Subcutaneous abdominal adipose tissue (tissue), 5 donors: ENCODE results near the gene ZBED1.
"Not testable (repeated sequence)": the region's sequence is repeated elsewhere in the genome, so short reads cannot be mapped to it uniquely, and the experiment has no call there.

Source experiments
- H3K27ac ChIP-seq: one replicate; pipeline ENCODE4 v1.7.0; 2013; ENCODE audit warnings: low read depth, mild to moderate bottlenecking, inconsistent platforms, low read length, moderate library complexity
- H3K27me3 ChIP-seq, 5 donors: one replicate each; pipeline ENCODE4 v1.7.0; 2013; ENCODE audit warnings: low read length in 5 of 5, inconsistent platforms in 1 of 5; ENCODE audit not compliant: control insufficient read depth in 5 of 5, insufficient read depth in 4 of 5
- H3K36me3 ChIP-seq, 5 donors: one replicate each; pipeline ENCODE4 v1.7.0; 2013; ENCODE audit warnings: low read length in 5 of 5; ENCODE audit not compliant: control insufficient read depth in 5 of 5, insufficient read depth in 5 of 5
- H3K4me1 ChIP-seq, 5 donors: one replicate each; pipeline ENCODE4 v1.7.0; 2013; ENCODE audit warnings: low read length in 5 of 5, mild to moderate bottlenecking in 3 of 5, moderate library complexity in 1 of 5; ENCODE audit not compliant: control insufficient read depth in 5 of 5, insufficient read depth in 5 of 5
- H3K4me3 ChIP-seq, 5 donors: one replicate each; pipeline ENCODE4 v1.7.0; 2013; ENCODE audit warnings: low read length in 5 of 5, low read depth in 1 of 5
- H3K9ac ChIP-seq, 5 donors: one replicate each; pipeline ENCODE4 v1.7.0; 2013; ENCODE audit warnings: low read length in 5 of 5, mild to moderate bottlenecking in 4 of 5, moderate library complexity in 3 of 5
- H3K9me3 ChIP-seq, 5 donors: one replicate each; pipeline ENCODE4 v1.7.0; 2013; ENCODE audit warnings: low read length in 5 of 5; ENCODE audit not compliant: control insufficient read depth in 5 of 5
- donor health status: healthy.
- donor health status: healthy.
- donor health status: healthy.
- donor health status: healthy.
- donor health status: healthy.

Gene ZBED1

DNA sequence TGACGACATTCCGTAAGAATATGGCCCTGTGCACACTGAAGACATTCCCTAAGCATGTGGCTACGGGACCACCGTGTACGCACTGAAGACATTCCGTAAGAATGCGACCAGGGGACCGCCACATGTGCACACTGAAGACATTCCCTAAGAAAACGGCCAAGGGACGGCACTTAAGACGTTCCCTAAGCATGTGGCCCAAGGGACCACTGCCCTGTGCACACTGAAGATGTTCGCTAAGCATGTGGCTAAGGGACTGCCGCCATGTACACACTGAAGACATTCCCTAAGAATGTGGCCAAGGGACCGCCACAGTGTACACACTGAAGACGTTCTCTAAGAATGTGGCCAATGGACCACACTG lies 21.4 kb downstream of the ZBED1 start:
- Histone ChIP-seq H3K4me1 (peaks cover 2 to 12% (median 7%) of the 10 kb centered on the region in 5 donors), H3K4me3 (no peak overlapping the region), H3K9ac (no peak overlapping the region), H3K27ac (no peak overlapping the region), H3K27me3 (no peaks in the 10 kb centered on the region), H3K36me3 (peaks cover 0 to 10% (median 0%) of the 10 kb centered on the region in 5 donors), H3K9me3 (no peaks in the 10 kb centered on the region)

DNA sequence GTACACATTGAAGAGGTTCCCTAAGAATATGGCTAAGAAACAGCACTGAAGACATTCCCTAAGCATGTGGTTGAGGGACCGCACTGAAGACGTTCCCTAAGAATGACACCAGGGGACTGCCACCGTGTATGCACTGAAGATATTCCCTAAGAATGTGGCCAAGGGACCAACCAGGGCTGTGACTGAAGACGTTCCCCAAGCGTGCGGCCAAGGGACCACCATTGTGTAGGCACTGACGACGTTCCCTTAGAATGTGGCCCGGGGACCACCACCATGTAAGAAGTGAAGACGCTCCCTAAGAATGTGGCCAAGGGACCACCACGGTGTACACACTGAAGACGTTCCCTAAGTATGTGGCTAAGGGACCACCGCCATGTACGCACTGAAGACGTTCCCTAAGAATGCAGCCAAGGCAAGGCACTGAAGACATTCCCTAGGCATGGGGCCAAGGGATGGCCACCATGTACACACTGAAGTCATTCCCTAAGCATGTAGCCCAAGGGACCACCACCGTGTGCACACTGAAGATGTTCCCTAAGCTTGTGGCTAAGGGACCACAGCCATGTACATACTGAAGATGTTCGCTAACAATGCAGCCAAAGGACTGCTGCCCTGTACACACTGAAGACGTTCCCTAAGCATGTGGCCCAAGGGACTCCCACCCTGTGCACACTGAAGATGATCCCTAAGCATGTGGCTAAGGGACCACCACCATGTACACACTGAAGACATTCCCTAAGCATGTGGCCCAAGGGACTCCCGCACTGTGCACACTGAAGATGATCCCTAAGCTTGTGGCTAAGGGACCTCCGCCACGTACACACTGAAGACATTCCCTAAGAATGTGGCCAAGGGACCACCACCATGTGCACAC lies 22.0 kb downstream of the ZBED1 start:
- Histone ChIP-seq H3K27me3 (no peaks in the 10 kb centered on the region), H3K27ac (no peak overlapping the region), H3K9ac (no peak overlapping the region), H3K4me3 (no peak overlapping the region), H3K4me1 (peaks cover 0 to 6% (median under 1%) of the 10 kb centered on the region in 5 donors), H3K9me3 (no peaks in the 10 kb centered on the region), H3K36me3 (peaks cover 0 to 10% (median 0%) of the 10 kb centered on the region in 5 donors)

DNA sequence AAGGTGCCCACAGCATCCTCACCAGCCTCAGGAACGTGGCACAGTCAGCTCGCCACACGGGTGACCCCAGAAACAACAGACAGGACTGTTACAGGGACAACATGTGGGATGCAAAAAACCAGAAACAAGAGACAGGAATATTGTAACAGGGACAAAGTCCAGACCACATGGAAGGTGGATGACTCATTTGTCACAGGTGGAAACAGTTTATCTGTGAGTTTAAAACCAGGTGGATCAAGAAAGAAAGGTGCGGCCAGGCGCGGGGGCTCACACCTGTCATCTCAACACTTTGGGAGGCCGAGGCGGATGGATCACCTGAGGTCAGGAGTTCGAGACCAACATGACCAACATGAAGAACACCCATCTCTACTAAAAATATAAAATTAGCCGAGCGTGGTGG lies 23.5 kb downstream of the ZBED1 start:
- not testable (repeated sequence) for H3K27me3 ChIP-seq, H3K27ac ChIP-seq, H3K4me3 ChIP-seq, H3K9me3 ChIP-seq, H3K4me1 ChIP-seq, H3K9ac ChIP-seq, H3K36me3 ChIP-seq

DNA sequence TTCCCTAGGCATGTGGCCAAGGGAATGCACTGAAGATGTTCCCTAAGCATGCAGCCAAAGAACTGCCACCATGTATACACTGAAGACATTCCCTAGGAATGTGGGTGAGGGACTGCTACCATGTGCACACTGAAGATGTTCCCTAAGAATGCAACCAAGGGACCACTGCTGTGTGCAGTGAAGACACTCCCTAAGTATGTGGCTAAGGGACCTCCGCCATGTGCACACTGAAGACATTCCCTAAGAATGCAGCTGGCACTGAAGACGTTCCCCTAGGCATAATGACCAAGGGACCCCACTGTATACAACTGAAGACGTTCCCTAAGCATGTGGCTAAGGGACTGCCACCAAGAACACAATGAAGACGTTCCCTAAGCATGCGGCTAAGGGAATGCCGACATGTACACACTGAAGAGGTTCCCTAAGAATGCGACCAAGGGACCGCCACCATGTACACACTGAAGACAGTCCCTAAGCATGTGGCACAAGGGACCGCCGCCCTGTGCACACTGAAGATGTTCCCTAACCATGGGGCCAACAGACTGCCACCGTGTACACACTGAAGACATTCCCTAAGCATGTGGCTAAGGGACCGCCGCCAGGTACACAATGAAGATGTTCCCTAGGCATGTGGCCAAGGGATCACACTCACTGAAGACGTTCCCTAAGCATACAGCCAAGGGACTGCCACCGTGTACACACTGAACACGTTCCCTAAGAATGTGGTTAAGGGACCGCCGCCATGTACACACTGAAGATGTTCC lies 25.6 kb downstream of the ZBED1 start:
- Histone ChIP-seq H3K9me3 (no peaks in the 10 kb centered on the region), H3K9ac (no peak overlapping the region), H3K4me3 (no peak overlapping the region)

DNA sequence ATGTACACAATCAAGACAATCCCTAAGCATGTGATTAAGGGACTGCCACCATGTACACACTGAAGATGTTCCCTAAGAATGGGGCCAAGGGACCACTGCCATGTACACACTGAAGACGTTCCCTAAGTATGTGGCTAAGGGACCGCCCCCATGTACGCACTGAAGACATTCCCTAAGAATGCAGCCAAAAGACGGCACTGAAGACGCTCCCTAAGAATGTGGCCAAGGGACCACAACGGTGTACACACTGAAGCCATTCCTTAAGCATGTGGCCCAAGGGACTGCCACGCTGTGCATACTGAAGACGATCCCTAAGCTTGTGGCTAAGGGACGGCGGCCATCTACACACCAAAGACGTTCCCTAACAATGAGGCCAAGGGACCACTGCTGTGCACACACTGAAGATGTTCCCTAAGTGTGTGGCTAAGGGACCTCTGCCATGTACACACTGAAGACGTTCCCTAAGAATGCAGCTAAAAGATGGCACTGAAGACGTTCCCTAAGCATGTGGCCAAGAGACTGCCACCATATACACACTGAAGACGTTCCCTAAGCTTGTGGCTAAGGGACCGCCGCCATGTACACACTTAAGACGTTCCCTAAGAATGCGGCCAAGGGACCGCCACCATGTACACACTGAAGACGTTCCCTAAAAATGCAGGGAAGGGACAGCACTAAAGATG lies 26.4 kb downstream of the ZBED1 start:
- H3K9ac ChIP-seq = no peak overlapping the region
- H3K27me3 ChIP-seq = no peaks in the 10 kb centered on the region
- no peaks in the 10 kb centered on the region for H3K9me3 ChIP-seq
- peaks cover 0 to 5% (median 0%) of the 10 kb centered on the region in 5 donors for H3K4me1 ChIP-seq
- peaks cover 0 to 7% (median 0%) of the 10 kb centered on the region in 5 donors for H3K36me3 ChIP-seq
- no peak overlapping the region for H3K27ac ChIP-seq
- H3K4me3 ChIP-seq = no peak overlapping the region

More for the DNA sequence above, 25.6 kb downstream of the ZBED1 start:
- Histone ChIP-seq H3K27me3 (no peaks in the 10 kb centered on the region), H3K27ac (no peak overlapping the region), H3K36me3 (peaks cover 0 to 10% (median 0%) of the 10 kb centered on the region in 5 donors), H3K4me1 (peaks cover 0 to 5% (median 0%) of the 10 kb centered on the region in 5 donors)

DNA sequence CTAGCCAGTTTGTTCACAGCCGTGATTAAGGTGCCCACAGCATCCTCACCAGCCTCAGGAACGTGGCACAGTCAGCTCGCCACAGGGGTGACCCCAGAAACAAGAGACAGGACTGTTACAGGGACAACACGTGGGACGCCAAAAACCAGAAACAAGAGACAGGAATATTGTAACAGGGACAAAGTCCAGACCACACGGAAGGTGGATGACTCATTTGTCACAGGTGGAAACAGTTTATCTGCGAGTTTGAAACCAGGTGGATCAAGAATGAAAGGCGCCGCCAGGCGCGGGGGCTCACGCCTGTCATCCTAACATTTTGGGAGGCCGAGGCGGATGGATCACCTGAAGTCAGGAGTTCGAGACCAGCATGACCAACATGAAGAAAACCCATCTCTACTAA lies 27.7 kb downstream of the ZBED1 start:
- not testable (repeated sequence) for H3K36me3 ChIP-seq, H3K4me3 ChIP-seq, H3K4me1 ChIP-seq, H3K27ac ChIP-seq, H3K9me3 ChIP-seq, H3K27me3 ChIP-seq, H3K9ac ChIP-seq

DNA sequence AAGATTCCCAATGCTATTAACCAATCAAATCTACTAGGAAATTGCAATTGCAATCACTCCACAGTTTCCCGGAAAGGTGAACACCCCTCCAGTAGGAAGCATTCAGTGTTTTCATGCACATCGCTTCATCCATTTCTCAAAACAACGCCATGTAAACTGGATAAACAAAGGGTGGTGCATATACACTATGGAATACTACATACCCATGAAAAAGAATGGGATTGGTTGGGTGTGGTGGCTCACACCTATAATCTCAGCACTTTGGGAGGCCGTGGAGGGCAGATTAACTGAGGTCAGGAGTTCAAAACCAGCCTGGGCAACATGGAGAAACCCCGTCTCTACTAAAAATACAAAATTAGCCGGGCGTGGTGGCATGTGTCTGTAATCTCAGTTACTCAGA lies 29.1 kb downstream of the ZBED1 start:
- H3K36me3 ChIP-seq = no peaks in the 10 kb centered on the region
- H3K9ac ChIP-seq = no peak overlapping the region
- H3K27me3 ChIP-seq = no peaks in the 10 kb centered on the region
- H3K4me3 ChIP-seq = no peak overlapping the region
- H3K27ac ChIP-seq = no peak overlapping the region
- H3K9me3 ChIP-seq = no peaks in the 10 kb centered on the region
- H3K4me1 ChIP-seq = peaks cover 0 to 5% (median 0%) of the 10 kb centered on the region in 5 donors

- H3K9ac ChIP-seq, H3K27me3 ChIP-seq, H3K27ac ChIP-seq, H3K36me3 ChIP-seq, H3K4me3 ChIP-seq, H3K9me3 ChIP-seq, H3K4me1 ChIP-seq: not testable (repeated sequence)
These were observed 29.6 kb downstream of the ZBED1 start for GRCh38 chrX:2471126-2471525.

GRCh38 chrX:2469852-2470251 lies 30.9 kb downstream of the ZBED1 start:
- H3K4me1 ChIP-seq, H3K4me3 ChIP-seq, H3K27me3 ChIP-seq, H3K36me3 ChIP-seq, H3K9ac ChIP-seq, H3K27ac ChIP-seq, H3K9me3 ChIP-seq: not testable (repeated sequence)

DNA sequence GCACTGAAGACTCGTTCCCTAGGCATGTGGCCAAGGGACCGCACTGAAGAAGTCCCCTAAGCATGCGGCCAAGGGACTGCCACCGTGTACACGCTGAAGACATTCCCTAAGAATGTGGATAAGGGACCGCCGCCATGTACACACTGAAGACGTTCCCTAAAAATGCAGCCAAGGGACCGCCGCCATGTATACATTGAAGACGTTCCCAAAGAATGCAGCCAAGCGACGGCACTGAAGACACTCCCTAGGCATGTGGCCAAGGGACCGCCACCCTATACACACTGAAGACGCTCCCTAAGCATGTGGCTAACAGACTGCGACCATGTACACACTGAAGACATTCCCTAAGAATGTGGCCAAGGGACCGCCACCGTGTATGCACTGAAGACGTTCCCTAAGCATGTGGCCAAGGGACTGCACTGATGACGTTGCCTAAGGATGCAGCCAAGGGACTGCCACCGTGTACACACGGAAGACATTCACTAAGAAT lies 31.5 kb downstream of the ZBED1 start:
- Histone ChIP-seq H3K9ac (no peak overlapping the region), H3K4me3 (no peak overlapping the region)

More for the DNA sequence above, 31.5 kb downstream of the ZBED1 start:
- no peak overlapping the region for H3K27ac ChIP-seq
- no peaks in the 10 kb centered on the region for H3K4me1 ChIP-seq
- no peaks in the 10 kb centered on the region for H3K27me3 ChIP-seq
- H3K36me3 ChIP-seq = no peaks in the 10 kb centered on the region
- H3K9me3 ChIP-seq = no peaks in the 10 kb centered on the region
